NCI-H1436 treated with DMSO at 0.1 percent for 48 hours (cell line): ENCODE data around the gene CACNA1I.

Experiments used
- DNase-seq: peaks from one replicate; lab custom pipeline; 2025; lab: John Stamatoyannopoulos, UW

Gene CACNA1I

DNA sequence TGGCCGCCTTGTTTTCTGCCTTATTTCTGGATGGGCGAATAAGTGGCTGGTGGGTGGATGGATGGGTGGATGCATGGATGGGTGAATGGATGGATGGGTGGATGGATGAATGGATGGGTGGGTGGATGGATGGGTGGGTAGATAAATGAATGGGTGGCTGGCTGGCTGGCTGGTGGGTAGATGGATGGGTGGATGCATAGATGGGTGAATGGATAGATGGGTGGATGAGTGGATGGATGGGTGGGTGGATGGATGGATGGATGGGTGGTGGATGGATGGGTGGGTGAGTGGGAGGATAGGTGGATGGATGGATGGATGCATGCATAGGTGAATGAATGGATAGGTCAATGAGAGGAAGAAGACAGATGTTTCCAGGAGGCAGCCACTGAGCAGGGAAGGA lies 98.9 kb downstream of the CACNA1I start:
- no peak for DNase-seq

- DNase-seq: no peak
Measured at GRCh38 chr22:39671936-39672335, 101.4 kb downstream of the CACNA1I start.

DNA sequence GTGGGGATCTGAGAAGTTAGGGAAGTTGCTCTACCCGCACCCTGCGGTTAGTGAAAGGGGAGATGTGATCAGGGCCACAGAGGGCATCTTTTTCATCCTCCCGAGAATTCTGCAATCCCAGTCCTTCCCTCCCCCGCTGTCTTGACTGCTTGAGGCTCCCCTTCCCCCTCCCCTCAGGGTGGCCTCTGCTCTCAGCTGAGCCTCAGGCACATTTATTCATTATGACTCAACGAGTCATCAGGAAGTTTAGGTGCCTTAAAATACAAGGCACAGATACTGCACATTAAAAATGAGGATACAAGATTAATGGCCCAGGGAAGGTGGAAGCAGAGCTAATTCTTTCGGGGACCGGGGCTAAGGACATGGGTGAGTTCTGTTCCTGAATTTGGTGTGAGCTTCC lies 104.0 kb downstream of the CACNA1I start:
- DNase-seq: no peak

GRCh38 chr22:39675947-39676346 lies 105.4 kb downstream of the CACNA1I start:
- DNase-seq: no peak

DNA sequence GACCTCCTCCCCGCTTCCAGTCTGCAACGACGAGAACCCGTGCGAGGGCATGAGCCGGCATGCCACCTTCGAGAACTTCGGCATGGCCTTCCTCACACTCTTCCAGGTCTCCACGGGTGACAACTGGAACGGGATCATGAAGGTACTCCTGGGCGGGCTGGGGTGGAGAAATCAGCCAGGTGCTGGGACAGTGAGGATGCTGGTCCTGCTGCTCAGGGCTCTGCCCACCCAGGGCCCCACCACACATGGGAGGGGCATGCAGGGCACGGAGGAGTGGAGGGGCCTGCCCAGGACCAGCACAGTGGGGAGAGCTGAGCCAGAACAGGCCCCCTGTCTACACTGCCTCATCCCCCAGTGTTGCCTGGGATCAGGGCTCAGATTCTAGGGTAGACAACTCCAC lies 107.4 kb downstream of the CACNA1I start:
- no peak for DNase-seq

DNA sequence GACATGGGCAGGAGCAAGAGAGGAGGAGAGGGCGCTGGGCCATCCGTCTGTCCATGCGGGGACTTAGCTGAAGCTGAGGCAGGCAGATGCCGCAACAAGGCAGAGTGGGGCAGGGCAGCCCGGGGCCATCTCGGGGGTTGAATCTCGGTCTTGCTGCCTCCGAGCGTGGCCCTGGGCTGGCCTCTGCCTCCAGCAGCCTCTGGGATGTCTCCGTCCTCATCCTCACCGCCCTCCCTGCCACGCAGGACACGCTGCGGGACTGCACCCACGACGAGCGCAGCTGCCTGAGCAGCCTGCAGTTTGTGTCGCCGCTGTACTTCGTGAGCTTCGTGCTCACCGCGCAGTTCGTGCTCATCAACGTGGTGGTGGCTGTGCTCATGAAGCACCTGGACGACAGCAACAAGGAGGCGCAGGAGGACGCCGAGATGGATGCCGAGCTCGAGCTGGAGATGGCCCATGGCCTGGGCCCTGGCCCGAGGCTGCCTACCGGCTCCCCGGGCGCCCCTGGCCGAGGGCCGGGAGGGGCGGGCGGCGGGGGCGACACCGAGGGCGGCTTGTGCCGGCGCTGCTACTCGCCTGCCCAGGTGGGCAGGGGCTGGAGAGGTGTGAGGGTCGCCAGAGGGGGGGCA lies 108.4 kb downstream of the CACNA1I start:
- DNase-seq: no peak

- DNase-seq: no peak
Measured at GRCh38 chr22:39679652-39680051, 109.1 kb downstream of the CACNA1I start.

GRCh38 chr22:39680486-39680885 lies 109.9 kb downstream of the CACNA1I start:
- no peak for DNase-seq

GRCh38 chr22:39681038-39681861 lies 110.7 kb downstream of the CACNA1I start:
- DNase-seq: no peak

- DNase-seq: no peak
Measured at GRCh38 chr22:39682994-39683393, 112.4 kb downstream of the CACNA1I start.

GRCh38 chr22:39683639-39684038 lies 113.1 kb downstream of the CACNA1I start:
- DNase-seq: no peak

DNA sequence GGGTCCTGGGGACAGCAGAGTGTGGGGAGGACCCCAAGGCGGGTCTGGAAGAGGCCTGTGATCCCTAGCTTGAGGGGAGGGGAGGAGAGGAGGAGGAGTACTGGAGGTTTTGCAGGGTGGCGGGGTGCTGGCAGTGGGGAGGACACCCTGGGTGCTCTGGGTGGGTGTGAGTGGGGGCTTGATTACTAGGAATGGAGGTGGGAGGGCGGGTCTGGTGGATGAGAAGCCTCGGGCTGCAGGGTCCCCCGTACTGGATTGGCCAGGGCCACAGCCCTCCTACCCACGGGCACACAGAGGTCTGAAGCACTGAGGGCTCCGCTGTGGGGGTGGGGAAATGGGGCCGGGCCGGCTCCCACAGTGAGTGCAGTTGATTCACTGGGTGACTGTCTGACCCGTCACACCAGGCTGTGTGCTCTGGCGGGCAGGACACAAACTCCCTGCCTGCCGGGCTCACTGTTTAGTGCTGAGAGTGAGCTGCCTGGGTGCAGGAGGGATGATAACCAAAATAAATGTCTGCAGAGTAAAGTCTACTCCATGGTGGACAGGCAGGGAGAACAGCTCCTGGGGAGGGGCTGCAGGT lies 114.2 kb downstream of the CACNA1I start:
- no peak for DNase-seq

GRCh38 chr22:39685336-39686177 lies 115.0 kb downstream of the CACNA1I start:
- no peak for DNase-seq

DNA sequence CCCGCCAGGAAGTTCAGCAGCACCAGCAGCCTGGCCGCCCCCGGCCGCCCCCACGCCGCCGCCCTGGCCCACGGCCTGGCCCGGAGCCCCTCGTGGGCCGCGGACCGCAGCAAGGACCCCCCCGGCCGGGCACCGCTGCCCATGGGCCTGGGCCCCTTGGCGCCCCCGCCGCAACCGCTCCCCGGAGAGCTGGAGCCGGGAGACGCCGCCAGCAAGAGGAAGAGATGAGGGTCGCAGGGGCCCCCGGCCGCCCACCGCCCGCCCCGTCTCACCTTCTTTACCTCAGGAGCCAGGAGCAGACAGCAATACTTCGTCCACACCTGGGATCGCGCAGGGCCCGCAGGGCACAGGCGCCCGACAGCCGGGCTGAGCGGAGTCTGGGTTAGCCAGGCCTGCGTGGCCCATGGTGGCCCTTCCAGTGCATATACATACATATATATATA lies 115.6 kb downstream of the CACNA1I start:
- no peak for DNase-seq

GRCh38 chr22:39686776-39687525 lies 116.4 kb downstream of the CACNA1I start:
- DNase-seq: no peak

DNA sequence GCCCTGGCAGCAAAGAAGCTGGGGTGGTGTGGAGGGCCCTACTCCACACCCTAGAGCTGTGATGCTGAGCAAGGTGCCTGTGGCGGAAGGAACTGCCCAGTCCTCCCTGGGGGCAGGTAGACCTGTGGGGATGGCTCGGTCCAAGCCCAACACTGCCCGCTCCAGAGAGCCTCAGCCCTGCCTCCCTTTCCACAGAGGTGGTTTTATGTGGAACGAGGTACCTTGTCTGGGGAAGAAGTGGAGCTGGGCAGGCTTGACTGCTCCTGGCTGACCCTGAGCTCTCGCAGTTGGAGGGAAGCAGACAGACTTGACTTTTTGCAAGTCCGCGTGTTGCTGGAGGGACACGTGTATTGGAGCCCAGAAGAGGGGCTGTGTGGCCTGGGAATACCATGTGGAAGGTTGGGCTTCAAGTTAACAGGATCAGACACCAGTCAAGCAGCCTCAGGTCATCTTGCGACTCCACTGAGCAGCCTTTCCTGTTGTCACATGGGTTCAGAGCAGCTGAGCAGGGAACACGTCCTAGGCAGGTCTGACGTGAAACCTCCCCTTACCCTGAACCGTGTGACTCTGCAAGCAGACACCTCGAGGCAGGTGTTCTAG lies 117.7 kb downstream of the CACNA1I start:
- no peak for DNase-seq

GRCh38 chr22:39689421-39689820 lies 118.9 kb downstream of the CACNA1I start:
- no peak for DNase-seq

DNA sequence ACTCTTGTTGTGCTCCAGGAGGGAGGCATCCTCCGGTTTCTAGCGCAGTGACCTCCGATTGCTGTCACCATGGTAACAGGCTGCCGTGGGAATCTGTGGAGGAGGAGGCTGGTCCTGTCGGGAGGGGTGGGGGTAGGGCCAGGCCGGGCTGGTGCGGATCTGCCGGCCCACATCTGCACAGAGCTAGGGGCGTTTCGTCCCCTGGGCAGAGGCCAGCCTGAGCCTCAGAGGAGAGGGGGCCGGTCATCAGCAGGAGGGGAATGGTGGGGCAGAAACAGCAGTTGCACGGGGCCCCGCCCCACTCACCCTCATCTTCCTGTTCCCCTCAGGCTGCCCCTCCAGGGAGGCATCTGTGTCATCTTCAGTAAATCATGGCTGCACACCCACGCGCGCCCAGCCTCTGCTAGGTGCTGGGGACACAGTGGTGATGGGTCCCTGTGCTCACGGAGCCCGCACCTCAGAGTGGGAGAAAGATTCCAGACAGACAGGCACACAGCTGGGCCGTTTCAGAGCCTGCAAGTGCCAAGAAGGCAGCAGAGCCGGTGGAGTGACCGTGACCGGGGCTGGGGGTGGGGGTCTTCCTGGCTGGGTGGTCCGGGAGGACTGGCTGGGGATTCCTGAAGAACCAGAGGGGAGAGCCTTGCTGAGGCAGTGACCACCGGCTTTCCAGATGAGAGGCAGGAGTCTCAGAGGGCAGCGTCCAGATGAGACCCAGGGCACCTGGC lies 120.5 kb downstream of the CACNA1I start:
- DNase-seq: no peak

- DNase-seq: no peak
Measured at GRCh38 chr22:39693943-39694500, 123.5 kb downstream of the CACNA1I start.

GRCh38 chr22:39697790-39698430 lies 127.4 kb downstream of the CACNA1I start:
- no peak for DNase-seq
